Skin epidermis (tissue), 12 donors: ENCODE data around the gene POTEI.
"Not testable (repeated sequence)": the region's sequence is repeated elsewhere in the genome, so short reads cannot be mapped to it uniquely, and the experiment has no call there.

Experiments
- H3K27ac ChIP-seq, 21 experiments: fragments of 200-600 bp; sonication (generic) in 11 of 21; one replicate each; pipeline ENCODE4 v1.5.0; 2020; ENCODE audit warnings: mild to moderate bottlenecking in 3 of 21, inconsistent platforms in 2 of 21, moderate library complexity in 2 of 21
- H3K4me3 ChIP-seq, 7 experiments: fragments of 200-600 bp; sonication (generic) in 2 of 7; one replicate each; pipeline ENCODE4 v1.5.0; 2020; ENCODE audit warnings: inconsistent platforms in 2 of 7, mild to moderate bottlenecking in 2 of 7, moderate library complexity in 1 of 7

Gene POTEI

DNA sequence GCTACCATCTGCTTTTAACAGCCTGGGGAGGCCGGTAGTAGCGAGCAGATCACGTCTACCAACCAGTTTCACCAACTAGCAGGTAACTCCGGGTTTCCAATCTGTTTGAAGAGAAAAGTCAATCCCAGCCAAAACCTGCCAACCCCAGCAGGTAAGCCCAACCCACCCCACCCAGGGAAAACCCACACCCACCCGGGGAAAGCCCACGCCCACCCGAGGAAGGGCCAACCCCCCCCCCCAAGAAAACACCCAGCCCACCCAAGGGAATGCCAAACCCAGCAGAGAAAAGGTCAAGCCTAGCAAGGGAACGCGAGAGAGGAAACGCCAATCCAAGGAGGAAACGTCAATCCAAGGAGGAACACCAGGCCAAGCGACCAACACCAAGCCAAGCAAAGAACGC lies at the start of gene POTEI:
TSS of gene POTEI (minus strand) at position 101 of the 400 bp plus-strand sequence. CDS start at position 8, 93 bp downstream.
- H3K4me3 ChIP-seq, H3K27ac ChIP-seq: not testable (repeated sequence)

DNA sequence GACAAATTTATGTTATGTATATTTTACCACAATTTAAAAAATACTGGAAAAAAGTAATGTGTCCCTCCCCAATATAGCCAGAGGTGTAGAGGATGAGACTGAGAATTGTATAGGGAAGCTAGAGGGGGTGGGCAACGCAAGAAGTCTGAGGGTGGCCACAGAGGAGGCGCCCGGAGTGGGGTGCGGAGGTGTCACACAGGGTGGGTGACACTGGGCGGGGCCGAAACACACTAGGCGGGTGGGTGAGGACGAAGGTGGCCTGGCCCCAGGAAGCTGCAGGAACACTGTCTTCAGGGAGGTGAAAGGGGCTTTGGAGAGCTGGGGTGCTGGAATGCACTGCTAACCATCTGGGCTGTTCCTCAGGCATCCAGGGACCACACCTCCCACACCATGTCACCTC lies 47.3 kb upstream of the POTEI start:
- not testable (repeated sequence) for H3K4me3 ChIP-seq, H3K27ac ChIP-seq

GRCh38 chr2:130554178-130554577 lies 45.0 kb upstream of the POTEI start:
- H3K27ac ChIP-seq, H3K4me3 ChIP-seq: not testable (repeated sequence)

- H3K4me3 ChIP-seq, H3K27ac ChIP-seq: not testable (repeated sequence)
Observed at GRCh38 chr2:130549475-130549874, 40.3 kb upstream of the POTEI start.

DNA sequence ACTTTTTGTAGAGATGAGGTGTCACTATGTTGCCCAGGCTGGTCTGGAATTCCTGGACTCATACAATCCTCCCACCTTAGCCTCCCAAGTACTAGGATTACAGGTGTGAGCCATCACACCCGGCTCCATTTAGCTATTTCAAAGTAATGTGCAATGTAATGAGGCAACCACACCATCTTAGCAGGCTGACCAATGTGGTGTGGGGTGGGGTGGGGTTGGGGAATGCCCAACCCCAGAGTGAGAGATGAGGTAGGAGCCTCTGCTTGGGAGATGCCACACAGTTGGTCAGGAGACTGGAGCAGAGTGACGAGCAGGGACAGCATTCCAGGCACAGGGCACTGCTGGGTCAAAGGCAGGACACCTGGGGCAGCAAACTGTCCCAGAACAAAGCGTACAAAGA lies 39.3 kb upstream of the POTEI start:
- H3K27ac ChIP-seq, H3K4me3 ChIP-seq: not testable (repeated sequence)

- H3K27ac ChIP-seq, H3K4me3 ChIP-seq: not testable (repeated sequence)
Observed at GRCh38 chr2:130544978-130545377, 35.9 kb upstream of the POTEI start.

- H3K27ac ChIP-seq, H3K4me3 ChIP-seq: not testable (repeated sequence)
Observed at GRCh38 chr2:130543785-130544528, 34.8 kb upstream of the POTEI start.

DNA sequence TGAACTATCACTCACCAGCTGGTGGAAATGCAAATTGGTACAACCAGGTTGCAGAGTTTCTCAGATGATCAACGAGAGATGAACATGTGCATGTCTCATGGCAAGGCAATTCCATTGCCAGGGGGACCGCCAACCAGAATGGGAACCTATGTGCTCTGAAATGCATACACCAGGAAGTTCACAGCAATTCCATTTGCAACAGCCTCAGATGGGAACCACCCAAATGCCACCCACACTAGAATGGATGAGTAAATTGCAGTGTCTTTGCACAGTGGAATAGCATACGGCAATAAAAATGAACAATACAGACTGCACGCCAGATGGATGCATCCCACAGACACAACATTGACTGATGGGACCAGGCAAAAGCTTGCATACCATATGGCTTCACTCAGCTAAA lies 33.7 kb upstream of the POTEI start:
- H3K4me3 ChIP-seq, H3K27ac ChIP-seq: not testable (repeated sequence)

DNA sequence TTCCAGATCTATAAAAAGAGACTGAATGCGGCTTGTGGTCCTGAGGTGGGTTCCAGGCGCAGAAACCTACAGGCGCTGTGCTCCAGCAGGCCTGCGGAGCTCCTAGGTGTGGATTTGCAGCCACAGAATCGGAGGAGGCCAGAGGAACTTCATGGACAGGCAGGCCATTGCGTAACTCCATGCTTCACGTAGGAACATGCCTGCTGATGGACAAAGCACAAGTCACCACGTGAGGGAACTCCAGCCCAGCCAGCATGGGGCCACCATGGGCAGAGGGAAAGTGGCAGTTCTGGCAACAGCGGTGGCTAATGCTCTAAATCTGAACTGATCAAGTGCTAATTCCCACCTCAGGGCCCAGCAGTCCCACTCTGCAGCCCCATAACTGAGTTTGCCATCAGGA lies 29.1 kb upstream of the POTEI start:
- H3K27ac ChIP-seq, H3K4me3 ChIP-seq: not testable (repeated sequence)

GRCh38 chr2:130536654-130537053 lies 27.5 kb upstream of the POTEI start:
- H3K27ac ChIP-seq, H3K4me3 ChIP-seq: not testable (repeated sequence)

GRCh38 chr2:130531672-130532071 lies 22.5 kb upstream of the POTEI start:
- H3K27ac ChIP-seq, H3K4me3 ChIP-seq: not testable (repeated sequence)

DNA sequence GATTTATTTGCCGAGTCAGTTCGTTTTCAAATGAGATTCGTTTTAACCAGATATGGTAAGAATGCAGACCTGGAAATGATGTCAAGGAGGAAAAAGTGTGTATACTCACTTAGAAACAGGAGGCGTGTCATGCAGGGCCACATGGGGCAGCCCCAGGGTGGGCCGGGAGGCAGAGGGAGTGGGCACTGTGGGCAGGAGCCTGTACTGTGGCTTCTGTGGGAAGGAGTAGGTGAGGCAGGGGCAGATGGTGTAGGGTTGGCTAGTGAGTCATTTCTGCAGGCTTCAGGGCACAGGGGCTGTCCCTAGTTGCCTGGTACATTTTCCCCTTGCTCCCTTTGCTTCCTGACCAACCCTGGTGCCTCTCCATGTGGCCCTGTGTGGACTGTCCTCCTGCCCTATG lies 22.1 kb upstream of the POTEI start:
- not testable (repeated sequence) for H3K27ac ChIP-seq, H3K4me3 ChIP-seq

DNA sequence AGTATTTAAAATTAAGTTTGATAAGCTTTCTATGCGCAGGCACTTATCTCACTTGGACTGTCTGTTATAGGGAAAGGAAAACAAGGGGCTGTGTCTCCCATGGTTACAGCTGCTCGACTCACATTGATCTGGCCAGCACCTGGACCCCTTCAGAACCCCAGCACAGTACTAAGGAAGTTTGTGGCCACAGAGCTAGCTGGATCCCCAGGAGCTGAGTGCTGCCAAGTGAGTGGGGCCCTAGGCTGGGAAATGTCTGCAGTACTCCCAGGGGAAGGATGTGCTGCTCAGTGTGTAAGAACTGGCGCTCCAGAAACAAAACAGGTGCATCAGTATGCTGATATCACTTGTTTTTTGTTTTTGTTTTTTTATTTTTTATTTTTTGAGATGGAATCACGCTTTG lies 21.1 kb upstream of the POTEI start:
- not testable (repeated sequence) for H3K4me3 ChIP-seq, H3K27ac ChIP-seq

GRCh38 chr2:130529545-130529944 lies 20.4 kb upstream of the POTEI start:
- H3K27ac ChIP-seq, H3K4me3 ChIP-seq: not testable (repeated sequence)

DNA sequence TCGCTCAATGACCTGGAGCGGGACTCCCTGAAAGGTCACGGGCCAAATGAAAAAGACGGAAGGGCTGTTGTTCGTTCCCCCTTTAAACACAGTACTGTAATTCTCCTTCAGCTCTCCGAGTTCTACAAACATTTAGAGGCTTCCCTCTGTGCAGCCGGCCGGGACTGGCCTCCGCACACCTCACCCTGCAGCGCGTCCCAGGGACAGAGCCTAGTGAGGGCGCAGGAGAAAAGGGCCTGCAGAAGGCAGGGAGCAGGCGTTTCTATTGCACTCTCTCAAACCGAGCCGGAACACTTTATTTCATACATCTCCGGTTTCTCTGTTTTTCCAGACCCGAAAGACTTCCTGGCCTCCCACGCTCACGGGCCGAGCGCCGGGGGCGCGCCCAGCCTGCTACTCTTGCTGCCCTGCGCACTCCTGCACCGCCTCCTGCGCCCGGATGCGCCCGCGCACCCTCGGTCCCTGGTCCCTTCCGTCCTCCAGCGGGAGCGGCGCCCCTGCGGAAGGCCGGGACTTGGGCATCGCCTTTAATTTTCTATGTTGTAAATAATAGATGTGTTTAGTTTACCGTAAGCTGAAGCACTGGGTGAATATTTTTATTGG lies 18.3 kb upstream of the POTEI start:
- not testable (repeated sequence) for H3K4me3 ChIP-seq, H3K27ac ChIP-seq

- H3K4me3 ChIP-seq, H3K27ac ChIP-seq: not testable (repeated sequence)
Observed at GRCh38 chr2:130522390-130522789, 13.3 kb upstream of the POTEI start.

GRCh38 chr2:130520992-130521391 lies 11.9 kb upstream of the POTEI start, which contains the start of gene CFC1B:
TSS of gene CFC1B (plus strand) at chr2:130521222. CDS start at chr2:130521485, 263 bp downstream.
- not testable (repeated sequence) for H3K27ac ChIP-seq, H3K4me3 ChIP-seq

DNA sequence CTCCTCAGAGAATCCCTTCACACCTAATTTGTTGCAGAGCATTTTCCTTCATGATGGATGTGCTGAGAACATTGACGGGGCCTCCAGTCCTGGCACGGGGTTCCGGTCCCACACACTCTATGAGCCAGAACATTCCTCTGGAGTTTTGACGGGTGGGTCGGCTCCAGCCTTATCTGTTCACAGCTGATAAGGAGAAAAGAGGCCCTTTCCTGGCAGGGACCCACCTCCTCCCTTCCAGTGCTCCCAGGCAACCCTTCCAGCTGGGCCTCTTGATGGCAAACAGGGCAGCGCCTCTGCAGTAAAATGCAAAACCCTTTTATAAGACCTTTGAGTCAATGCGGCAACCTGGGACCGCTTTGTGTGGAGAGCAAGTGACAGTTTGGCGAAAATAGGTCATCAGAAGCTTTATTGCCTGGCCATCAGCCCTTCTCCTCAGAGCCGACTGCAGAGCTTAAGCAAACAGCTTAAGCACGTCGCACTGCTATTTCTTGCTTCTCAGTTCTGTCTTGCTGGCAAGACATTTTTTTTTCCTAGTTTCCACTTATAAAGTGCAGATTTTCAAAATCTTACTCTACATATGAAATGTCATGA lies 9.5 kb upstream of the POTEI start:
- H3K27ac ChIP-seq, H3K4me3 ChIP-seq: not testable (repeated sequence)

GRCh38 chr2:130511747-130512451 lies 2.8 kb upstream of the POTEI start:
- not testable (repeated sequence) for H3K27ac ChIP-seq, H3K4me3 ChIP-seq
